SH-SY5Y (cell line): Measurements from ENCODE around the gene ZFP1.

Experiments used
- GATA2 ChIP-seq: IDR thresholded peaks from 2 replicates; pipeline ENCODE4 v1.6.1; 2011; ENCODE audit warnings: mild to moderate bottlenecking, low read depth, low read length
- GATA3 ChIP-seq: IDR thresholded peaks from 2 replicates; pipeline ENCODE4 v1.6.1; 2011; ENCODE audit warnings: low read depth, mild to moderate bottlenecking, low read length, moderate library complexity

DNA sequence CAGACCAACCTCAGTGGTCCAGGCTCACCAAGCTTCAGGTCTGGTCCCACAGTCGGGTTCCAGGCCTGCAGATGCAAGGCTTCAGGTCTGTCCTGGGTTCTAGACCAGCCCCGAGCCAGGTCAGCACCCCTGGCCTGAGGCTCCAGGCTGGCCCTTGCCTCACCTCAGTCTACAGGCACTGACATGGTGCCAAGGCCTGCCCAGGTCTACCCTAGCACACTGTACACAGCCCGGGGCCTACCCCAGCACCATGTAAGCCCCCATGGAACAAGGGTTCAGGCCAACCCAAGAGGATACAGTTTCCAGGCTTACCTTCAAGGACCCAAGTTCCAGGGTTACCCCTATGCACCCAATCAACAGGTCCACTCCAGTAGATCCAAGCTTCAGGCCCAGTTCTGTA is 26.8 kb downstream of the ZFP1 start:
- TF ChIP-seq GATA3: no peak
- no peak for TF ChIP-seq GATA2
